GM10248 (cell line): ENCODE results near the gene CAPZB.
A peak's percentile ranks its signal among the peaks of the same experiment; 100 is the strongest.

ENCODE experiments used
- CTCF ChIA-PET: fragments of 300-600 bp; sonication (Branson Sonifier 250); formaldehyde crosslinking; extraction: SDS; loops from one replicate; lab custom pipeline; 2021; ENCODE audit warnings: antibody characterized with exemption; lab: Yijun Ruan, JAX
- POLR2A ChIA-PET: fragments of 350-650 bp; sonication (Branson Sonifier 250); formaldehyde crosslinking; extraction: SDS; loops from one replicate; lab custom pipeline; 2020; ENCODE audit warnings: antibody characterized with exemption; lab: Yijun Ruan, JAX
- DNase-seq: peaks from one replicate; pipeline ENCODE4 v3.0.0; 2012; ENCODE audit errors: extremely low spot score
- CTCF ChIP-seq: IDR thresholded peaks from 2 replicates; pipeline ENCODE4 v1.5.1; 2012; ENCODE audit warnings: mild to moderate bottlenecking, low read depth; ENCODE audit errors: extremely low read depth, missing control alignments, control extremely low read depth

Gene CAPZB

GRCh38 chr1:19341201-19342061, 143.9 kb downstream of the CAPZB start:
- CTCF ChIA-PET = interaction anchor here (0.8 to 4.8 kb wide), 22 partner anchors 8 to 311 kb away, joined by 3 to 24 read pairs (median 5); partner anchors contain the start of genes AKR7A2 and SLC66A1
- TF ChIP-seq CTCF = peak; percentile 82
- peak; percentile 89 for DNase-seq
- POLR2A ChIA-PET = no interaction called here

GRCh38 chr1:19340387-19340937, 144.9 kb downstream of the CAPZB start:
- ChIA-PET CTCF (interaction anchor here (0.7 to 4.8 kb wide), 9 partner anchors 9 to 312 kb away, joined by 3 to 24 read pairs (median 5); partner anchors contain the start of genes AKR7A2 and SLC66A1), POLR2A (no interaction called here)
- no peak for TF ChIP-seq CTCF
- no peak for DNase-seq

- CTCF ChIA-PET = no interaction called here
These were observed 146.0 kb downstream of the CAPZB start for GRCh38 chr1:19339214-19339861.

GRCh38 chr1:19338323-19338762, 147.0 kb downstream of the CAPZB start:
- TF ChIP-seq CTCF = no peak
- CTCF ChIA-PET = no interaction called here
- POLR2A ChIA-PET = interaction anchor here (0.6 kb wide), 1 partner anchor 18 kb away, joined by 7 read pairs; no protein-coding TSS in a partner anchor
- no peak for DNase-seq

More at GRCh38 chr1:19339214-19339861, 146.0 kb downstream of the CAPZB start:
- no peak for TF ChIP-seq CTCF
- no peak for DNase-seq
- POLR2A ChIA-PET = no interaction called here

GRCh38 chr1:19337289-19337688, 148.1 kb downstream of the CAPZB start:
- no peak for TF ChIP-seq CTCF
- ChIA-PET CTCF (no interaction called here), POLR2A (no interaction called here)
- no peak for DNase-seq

- no peak for DNase-seq
- ChIA-PET CTCF (no interaction called here), POLR2A (no interaction called here)
- no peak for TF ChIP-seq CTCF
These were observed 148.8 kb downstream of the CAPZB start for GRCh38 chr1:19336543-19336942.
